Vagina (tissue), 2 donors: Measurements from ENCODE around the gene NARS2. TPM values are rescaled to one million over a fixed set of nuclear protein-coding genes. Genes with fewer than 3 reads are reported as not detected.

Experiments
- DNase-seq, 2 donors: peaks; one replicate each; pipeline ENCODE4 v3.0.0-alpha.2; 2017; ENCODE audit errors: extremely low spot score in 2 of 2
- H3K27ac ChIP-seq: fragments of 200-600 bp; sonication (generic); one replicate; pipeline ENCODE4 v1.5.1; 2019
- H3K27me3 ChIP-seq: fragments of 200-600 bp; sonication (generic); one replicate; pipeline ENCODE4 v1.5.1; 2019
- H3K36me3 ChIP-seq, 2 donors: fragments of 200-600 bp; sonication (generic); one replicate each; pipeline ENCODE4 v1.5.1; 2017 to 2019
- H3K4me1 ChIP-seq: fragments of 200-600 bp; sonication (generic); one replicate; pipeline ENCODE4 v1.5.1; 2019
- H3K4me3 ChIP-seq, 2 donors: fragments of 200-600 bp; sonication (generic); 1 replicate in 1 of 2; 2 replicates in 1 of 2; pipeline ENCODE4 v1.5.1; 2016 to 2019
- H3K9me3 ChIP-seq: fragments of 200-600 bp; sonication (generic); one replicate; pipeline ENCODE4 v1.5.1; 2019
- CTCF ChIP-seq, 3 experiments: fragments of 450-650 bp in 2 of 3; fragments of 200-600 bp in 1 of 3; sonication (generic) in 1 of 3; IDR thresholded peaks; one replicate each; pipeline ENCODE4 v1.5.1; 2017 to 2019; ENCODE audit warnings: antibody characterized with exemption in 3 of 3, mild to moderate bottlenecking in 2 of 3, moderate library complexity in 2 of 3
- POLR2A ChIP-seq, 2 donors: fragments of 450-650 bp; IDR thresholded peaks; one replicate each; pipeline ENCODE4 v1.6.1; 2017; ENCODE audit warnings: antibody characterized with exemption in 2 of 2, mild to moderate bottlenecking in 2 of 2, moderate library complexity in 2 of 2
- POLR2AphosphoS5 ChIP-seq, 2 donors: sonication (generic); formaldehyde crosslinking; IDR thresholded peaks; one replicate each; pipeline ENCODE4 v1.9.0; 2017; ENCODE audit warnings: antibody characterized with exemption in 2 of 2, mild to moderate bottlenecking in 2 of 2, low read depth in 1 of 2; ENCODE audit not compliant: insufficient read depth in 1 of 2
- intact Hi-C: fragments of 100-400 bp; cut with DNase I; formaldehyde crosslinking; loops from one replicate; pipeline ENCODE4 v1.15.1; 2023
- total RNA-seq: library from RNA; depleted of rRNA; stranded (reverse); fragments of >200 nt; gene quantifications from one replicate; pipeline ENCODE4 v1.2.3, GENCODE V29; 2016

NARS2 gene
- total RNA-seq, 1 donor from 2014 or later = 13.5 TPM

GRCh38 chr11:78408619-78409018 is 166.0 kb downstream of the NARS2 start:
- TF ChIP-seq POLR2A (IDR thresholded peaks at IDR 0.05) (no peak), CTCF (IDR thresholded peaks at IDR 0.05) (no peak), POLR2AphosphoS5 (IDR thresholded peaks at IDR 0.05; ENCODE audit: insufficient read depth in 1 of 2, low read depth in 1 of 2) (no peak)
- no peaks in the 10 kb centered on the region for H3K36me3 ChIP-seq

GRCh38 chr11:78406568-78407196 is 168.0 kb downstream of the NARS2 start:
- Histone ChIP-seq H3K4me1 (peaks cover 11% of the 10 kb centered on the region), H3K4me3 (no peak overlapping the region), H3K9me3 (peaks cover 9% of the 10 kb centered on the region), H3K27ac (no peak overlapping the region), H3K36me3 (no peaks in the 10 kb centered on the region), H3K27me3 (no peaks in the 10 kb centered on the region)
- no peak for DNase-seq
- intact Hi-C loops = no loop called here
- no peak for TF ChIP-seq POLR2A (IDR thresholded peaks at IDR 0.05)

More at GRCh38 chr11:78408619-78409018, 166.0 kb downstream of the NARS2 start:
- no peak for DNase-seq
- intact Hi-C loops = no loop called here
- H3K9me3 ChIP-seq = peaks cover 9% of the 10 kb centered on the region
- no peak overlapping the region for H3K27ac ChIP-seq
- no peaks in the 10 kb centered on the region for H3K27me3 ChIP-seq
- H3K4me3 ChIP-seq = no peak overlapping the region
- peaks cover 19% of the 10 kb centered on the region for H3K4me1 ChIP-seq

DNA sequence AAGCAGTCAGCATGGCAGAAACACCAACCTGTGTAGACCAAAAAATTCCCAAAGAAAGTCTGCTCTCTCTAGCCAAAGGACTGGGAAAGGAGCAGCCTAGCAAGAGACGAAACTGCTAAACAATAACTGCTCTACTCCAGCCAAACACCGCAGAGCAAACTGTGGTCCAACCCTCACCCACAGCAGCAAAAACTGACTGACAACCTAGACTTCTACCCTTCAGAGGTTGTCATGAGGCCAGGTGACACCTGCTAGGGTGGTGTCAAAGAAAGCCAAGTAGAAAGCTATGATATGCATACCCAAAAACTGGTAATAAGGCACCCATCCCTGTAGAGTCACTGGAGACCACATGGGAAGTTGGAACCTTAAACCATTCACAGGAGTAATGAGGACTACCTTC is 168.9 kb downstream of the NARS2 start:
- no peak for DNase-seq
- H3K27me3 ChIP-seq = no peaks in the 10 kb centered on the region
- peaks cover 11% of the 10 kb centered on the region for H3K4me1 ChIP-seq
- no peak overlapping the region for H3K27ac ChIP-seq
- TF ChIP-seq POLR2A (IDR thresholded peaks at IDR 0.05) = no peak
- no peak for TF ChIP-seq CTCF (IDR thresholded peaks at IDR 0.05)
- TF ChIP-seq POLR2AphosphoS5 (IDR thresholded peaks at IDR 0.05; ENCODE audit: insufficient read depth in 1 of 2, low read depth in 1 of 2) = no peak
- no peak overlapping the region for H3K4me3 ChIP-seq
- H3K9me3 ChIP-seq = peaks cover 9% of the 10 kb centered on the region
- H3K36me3 ChIP-seq = no peaks in the 10 kb centered on the region
- intact Hi-C loops = no loop called here

GRCh38 chr11:78403781-78404180 is 170.9 kb downstream of the NARS2 start:
- no peak overlapping the region for H3K4me3 ChIP-seq
- no peak overlapping the region for H3K27ac ChIP-seq
- H3K4me1 ChIP-seq = peaks cover 19% of the 10 kb centered on the region
- H3K9me3 ChIP-seq = no peaks in the 10 kb centered on the region
- no peaks in the 10 kb centered on the region for H3K36me3 ChIP-seq
- no peak for DNase-seq
- intact Hi-C loops = no loop called here
- no peaks in the 10 kb centered on the region for H3K27me3 ChIP-seq
- TF ChIP-seq CTCF (IDR thresholded peaks at IDR 0.05) (no peak), POLR2A (IDR thresholded peaks at IDR 0.05) (no peak), POLR2AphosphoS5 (IDR thresholded peaks at IDR 0.05; ENCODE audit: insufficient read depth in 1 of 2, low read depth in 1 of 2) (no peak)

DNA sequence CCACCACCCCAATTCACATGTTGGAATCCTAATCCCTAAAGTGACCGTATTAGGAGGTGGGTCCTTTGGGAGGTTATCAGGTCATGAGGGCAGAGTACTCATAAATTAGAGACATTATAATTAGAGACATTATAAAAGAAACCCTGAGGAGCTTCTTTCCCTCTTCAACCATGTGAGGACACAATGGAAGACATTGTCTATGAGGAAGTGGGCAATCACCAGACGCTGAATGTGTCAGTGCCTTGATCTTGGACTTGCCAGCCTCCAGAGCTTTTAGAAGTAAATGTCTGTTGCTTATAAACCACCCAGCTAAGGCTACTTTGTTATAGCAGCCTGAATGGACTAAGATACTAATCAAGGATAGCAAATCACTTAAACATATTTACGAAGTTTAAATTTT is 171.8 kb downstream of the NARS2 start:
- Histone ChIP-seq H3K27ac (no peak overlapping the region), H3K9me3 (no peaks in the 10 kb centered on the region), H3K4me3 (no peak overlapping the region), H3K27me3 (no peaks in the 10 kb centered on the region), H3K36me3 (no peaks in the 10 kb centered on the region), H3K4me1 (peaks cover 19% of the 10 kb centered on the region)
- DNase-seq = no peak
- no peak for TF ChIP-seq POLR2AphosphoS5 (IDR thresholded peaks at IDR 0.05; ENCODE audit: insufficient read depth in 1 of 2, low read depth in 1 of 2)
- no peak for TF ChIP-seq POLR2A (IDR thresholded peaks at IDR 0.05)
- TF ChIP-seq CTCF (IDR thresholded peaks at IDR 0.05) = no peak
- intact Hi-C loops = no loop called here
